GM12872 (cell line): ENCODE measurements around the gene IFNG-AS1.

Experiments
- CTCF ChIP-seq: IDR thresholded peaks from 3 replicates; pipeline ENCODE4 v1.5.1; 2011; ENCODE audit warnings: low read depth, mild to moderate bottlenecking, low read length, moderate library complexity; ENCODE audit not compliant: insufficient read depth

The IFNG-AS1 gene

GRCh38 chr12:67977668-67978067 lies 11.6 kb upstream of the IFNG-AS1 start:
- no peak for TF ChIP-seq CTCF

GRCh38 chr12:67980391-67980790 lies 8.9 kb upstream of the IFNG-AS1 start:
- TF ChIP-seq CTCF = no peak

- no peak for TF ChIP-seq CTCF
Measured at GRCh38 chr12:67981287-67982162, 7.7 kb upstream of the IFNG-AS1 start.

GRCh38 chr12:67982164-67982563 lies 7.1 kb upstream of the IFNG-AS1 start:
- TF ChIP-seq CTCF = no peak

GRCh38 chr12:67986632-67987031 lies 2.6 kb upstream of the IFNG-AS1 start:
- TF ChIP-seq CTCF = no peak

GRCh38 chr12:67988601-67989021 lies 636 bp upstream of the IFNG-AS1 start:
- TF ChIP-seq CTCF = no peak

GRCh38 chr12:67991158-67991557 lies 1.9 kb downstream of the IFNG-AS1 start:
- TF ChIP-seq CTCF = no peak
